Naive thymus-derived CD4-positive, alpha-beta T cell (primary cell): ENCODE results near the gene KRTAP12-1. TPM values are rescaled to one million over a fixed set of nuclear protein-coding genes. Genes with fewer than 3 reads are reported as not detected.
"Not testable (repeated sequence)": the region's sequence is repeated elsewhere in the genome, so short reads cannot be mapped to it uniquely, and the experiment has no call there.

Source experiments
- ATAC-seq: fragments of 150-1000 bp; cut with Tn5 transposase; 2 replicates; pipeline ENCODE4 v1.10.0; 2021; ENCODE audit warnings: mild to moderate bottlenecking, moderate library complexity
- CTCF ChIA-PET: fragments of 350-600 bp; sonication (Branson Sonifier 250); formaldehyde crosslinking; loops from one replicate; lab custom pipeline; 2021; ENCODE audit warnings: antibody characterized with exemption; lab: Charles Lee
- POLR2A ChIA-PET: fragments of 350-600 bp; sonication (Branson Sonifier 250); formaldehyde crosslinking; loops from one replicate; lab custom pipeline; 2021; ENCODE audit warnings: antibody characterized with exemption, inconsistent platforms; lab: Charles Lee
- DNase-seq, 9 donors: peaks; one replicate each; pipeline versions ENCODE4 v3.0.0 to v3.0.0-alpha.2; 2020 to 2022; ENCODE audit warnings: mixed read lengths in 1 of 9
- H3K27ac ChIP-seq: one replicate; pipeline ENCODE4 v1.7.0; 2013; ENCODE audit warnings: mild to moderate bottlenecking, low read depth, low read length, moderate library complexity
- H3K27me3 ChIP-seq, 2 donors: one replicate each; pipeline ENCODE4 v1.7.0; 2013; ENCODE audit warnings: low read length in 2 of 2, mild to moderate bottlenecking in 2 of 2, moderate library complexity in 2 of 2; ENCODE audit not compliant: control insufficient read depth in 2 of 2, insufficient read depth in 2 of 2
- H3K36me3 ChIP-seq, 3 experiments: 1 replicate in 2 of 3; 2 replicates in 1 of 3; pipeline ENCODE4 v1.7.0; 2013; ENCODE audit warnings: low read length in 3 of 3, mild to moderate bottlenecking in 3 of 3, moderate library complexity in 1 of 3; ENCODE audit not compliant: insufficient read depth in 3 of 3, control insufficient read depth in 2 of 3
- H3K4me1 ChIP-seq, 2 donors: one replicate each; pipeline ENCODE4 v1.7.0; 2013; ENCODE audit warnings: low read length in 2 of 2, mild to moderate bottlenecking in 2 of 2, moderate library complexity in 1 of 2; ENCODE audit not compliant: control insufficient read depth in 2 of 2, insufficient read depth in 2 of 2
- H3K4me3 ChIP-seq: 2 replicates; pipeline ENCODE4 v1.7.0; 2013; ENCODE audit warnings: mild to moderate bottlenecking, low read length
- H3K9me3 ChIP-seq, 3 experiments: 1 replicate in 2 of 3; 2 replicates in 1 of 3; pipeline ENCODE4 v1.7.0; 2013; ENCODE audit warnings: low read length in 3 of 3; ENCODE audit not compliant: control insufficient read depth in 2 of 3
- H3K27ac Mint-ChIP-seq, 9 donors: one replicate each; pipeline ENCODE4 v1.8.0; 2020 to 2022; ENCODE audit warnings: mixed read lengths in 9 of 9, mild to moderate bottlenecking in 8 of 9, moderate library complexity in 5 of 9, inconsistent platforms in 2 of 9
- H3K27me3 Mint-ChIP-seq, 5 donors: one replicate each; pipeline ENCODE4 v1.8.0; 2021 to 2022; ENCODE audit warnings: mixed read lengths in 5 of 5, mild to moderate bottlenecking in 1 of 5
- H3K36me3 Mint-ChIP-seq, 5 donors: one replicate each; pipeline ENCODE4 v1.8.0; 2020 to 2022; ENCODE audit warnings: mixed read lengths in 5 of 5, mild to moderate bottlenecking in 3 of 5, inconsistent platforms in 1 of 5
- H3K4me1 Mint-ChIP-seq, 7 donors: one replicate each; pipeline ENCODE4 v1.8.0; 2020 to 2022; ENCODE audit warnings: mixed read lengths in 7 of 7, mild to moderate bottlenecking in 3 of 7, inconsistent platforms in 1 of 7
- H3K4me3 Mint-ChIP-seq, 10 donors: one replicate each; pipeline ENCODE4 v1.8.0; 2020 to 2022; ENCODE audit warnings: mild to moderate bottlenecking in 10 of 10, mixed read lengths in 10 of 10, moderate library complexity in 6 of 10, inconsistent platforms in 2 of 10
- H3K9me3 Mint-ChIP-seq, 11 donors: one replicate each; pipeline ENCODE4 v1.8.0; 2020 to 2022; ENCODE audit warnings: mixed read lengths in 11 of 11, mild to moderate bottlenecking in 4 of 11, inconsistent platforms in 1 of 11, moderate library complexity in 1 of 11
- intact Hi-C, 2 donors: fragments of 100-400 bp; cut with micrococcal nuclease; formaldehyde crosslinking; loops; one replicate each; pipeline ENCODE4 v1.15.1; 2023
- polyA plus RNA-seq, 2 donors: library from polyadenylated mRNA; unstranded; fragments of 300-500 nt; fragmentation: Illumina TruSeq; gene quantifications; one replicate each; pipeline ENCODE4 v1.2.3, GENCODE V29; 2021
- total RNA-seq, 6 experiments: library from RNA in 5 of 6; stranded (reverse) in 5 of 6; gene quantifications; 1 replicate in 5 of 6; 2 replicates in 1 of 6; pipeline ENCODE4 v1.2.3 and lab custom pipeline; 2021 to 2026

Gene KRTAP12-1
- total and polyA plus RNA-seq, 7 experiments from 2014 or later = not detected

DNA sequence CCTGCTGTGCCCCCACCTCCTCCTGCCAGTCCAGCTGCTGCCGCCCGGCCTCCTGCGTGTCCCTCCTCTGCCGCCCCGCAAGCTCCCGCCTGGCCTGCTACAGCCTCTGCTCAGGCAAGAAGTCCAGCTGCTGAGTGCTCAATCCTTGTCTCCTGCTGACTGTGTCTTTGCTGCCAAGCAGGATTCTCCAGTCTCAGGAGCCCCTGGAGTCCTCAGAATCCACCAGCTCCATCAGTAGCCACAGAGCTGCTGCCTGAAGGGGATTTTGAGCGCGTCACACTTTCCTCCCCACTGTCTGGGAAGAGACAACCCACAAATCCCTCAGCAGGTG, 34.8 kb downstream of the KRTAP12-1 start:
- POLR2A ChIA-PET = interaction anchor here (0.9 kb wide), 1 partner anchor 11 kb away, joined by 3 read pairs; the partner anchor contains the start of gene KRTAP12-3
- H3K27ac Mint-ChIP-seq = peak overlapping the region in 2 of 9 donors; percentile 48 to 83

DNA sequence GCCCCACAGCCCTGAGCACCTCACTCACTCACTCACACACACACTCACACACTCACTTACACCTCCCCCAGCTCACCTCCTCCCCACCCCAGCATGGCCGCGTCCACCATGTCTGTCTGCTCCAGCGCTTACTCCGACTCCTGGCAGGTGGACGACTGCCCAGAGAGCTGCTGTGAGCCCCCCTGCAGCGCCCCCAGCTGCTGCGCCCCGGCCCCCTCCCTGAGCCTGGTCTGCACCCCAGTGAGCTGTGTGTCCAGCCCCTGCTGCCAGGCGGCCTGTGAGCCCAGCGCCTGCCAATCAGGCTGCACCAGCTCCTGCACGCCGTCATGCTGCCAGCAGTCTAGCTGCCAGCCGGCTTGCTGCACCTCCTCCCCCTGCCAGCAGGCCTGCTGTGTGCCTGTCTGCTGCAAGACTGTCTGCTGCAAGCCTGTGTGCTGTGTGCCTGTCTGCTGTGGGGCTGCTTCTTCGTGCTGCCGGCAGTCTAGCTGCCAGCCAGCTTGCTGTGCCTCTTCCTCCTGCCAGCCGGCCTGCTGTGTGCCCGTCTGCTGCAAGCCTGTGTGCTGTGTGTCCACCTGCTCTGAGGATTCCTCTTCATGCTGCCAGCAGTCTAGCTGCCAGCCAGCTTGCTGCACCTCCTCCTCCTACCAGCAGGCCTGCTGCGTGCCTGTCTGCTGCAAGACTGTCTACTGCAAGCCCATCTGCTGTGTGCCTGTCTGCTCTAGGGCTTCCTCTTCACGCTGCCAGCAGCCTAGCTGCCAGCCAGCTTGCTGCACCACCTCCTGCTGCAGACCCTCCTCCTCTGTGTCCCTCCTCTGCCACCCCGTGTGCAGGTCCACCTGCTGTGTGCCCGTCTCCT, 35.4 kb downstream of the KRTAP12-1 start, which contains the start of gene KRTAP10-11:
Gene KRTAP10-11 (plus strand): TSS at position 49 of the 856 bp plus-strand sequence. CDS start 45 bp downstream, at position 94.
- ChIA-PET CTCF (interaction anchor here (1.0 to 1.1 kb wide), 2 partner anchors 9 to 136 kb away, joined by 3 read pairs; partner anchors contain the start of gene KRTAP10-10), POLR2A (interaction anchor here (0.9 kb wide), 1 partner anchor 11 kb away, joined by 3 read pairs; the partner anchor contains the start of gene KRTAP12-3)
- DNase-seq, ATAC-seq, H3K4me1 ChIP-seq, intact Hi-C loops, H3K4me3 Mint-ChIP-seq, H3K4me3 ChIP-seq, H3K27ac ChIP-seq, H3K27me3 Mint-ChIP-seq, H3K27me3 ChIP-seq, H3K36me3 ChIP-seq: not testable (repeated sequence)
- peaks cover 0 to 15% (median 6%) of the 10 kb centered on the region in 3 experiments for H3K9me3 ChIP-seq
- Mint-ChIP-seq H3K27ac (peak within 1 kb of the TSS in 2 of 9 donors; percentile 48 to 83), H3K4me1 (peaks cover 0 to 10% (median 8%) of the 10 kb centered on the region in 7 donors), H3K36me3 (peaks cover 10 to 28% (median 11%) of the 10 kb centered on the region in 5 donors), H3K9me3 (peaks cover 4 to 37% (median 27%) of the 10 kb centered on the region in 11 donors)

More for the DNA sequence above, 34.8 kb downstream of the KRTAP12-1 start:
- H3K9me3 ChIP-seq = peaks cover 0 to 15% (median 6%) of the 10 kb centered on the region in 3 experiments
- Mint-ChIP-seq H3K36me3 (peaks cover 8 to 24% (median 10%) of the 10 kb centered on the region in 5 donors), H3K9me3 (peaks cover 4 to 36% (median 25%) of the 10 kb centered on the region in 11 donors), H3K4me1 (peaks cover 0 to 10% (median 8%) of the 10 kb centered on the region in 7 donors), H3K27me3 (peaks cover 0 to under 1% (median 0%) of the 10 kb centered on the region in 5 donors), H3K4me3 (no peak overlapping the region)
- H3K27ac ChIP-seq = no peak overlapping the region
- intact Hi-C loops = no loop called here
- H3K4me1 ChIP-seq = no peaks in the 10 kb centered on the region
- CTCF ChIA-PET = interaction anchor here (1.0 kb wide), 1 partner anchor 10 kb away, joined by 3 read pairs; the partner anchor contains the start of gene KRTAP10-10
- no peak overlapping the region for H3K4me3 ChIP-seq
- no peaks in the 10 kb centered on the region for H3K36me3 ChIP-seq
- DNase-seq (no peak), ATAC-seq (no peak)
- no peaks in the 10 kb centered on the region for H3K27me3 ChIP-seq

- ATAC-seq (no peak), DNase-seq (no peak)
- H3K36me3 ChIP-seq = no peaks in the 10 kb centered on the region
- peaks cover 0 to 23% (median 9%) of the 10 kb centered on the region in 3 experiments for H3K9me3 ChIP-seq
- no peak overlapping the region for H3K4me3 ChIP-seq
- Mint-ChIP-seq H3K4me1 (peaks cover 0 to 10% (median 7%) of the 10 kb centered on the region in 7 donors), H3K27me3 (peaks cover 0 to 12% (median 5%) of the 10 kb centered on the region in 5 donors), H3K9me3 (peaks cover 10 to 49% (median 31%) of the 10 kb centered on the region in 11 donors), H3K36me3 (peaks cover 10 to 28% (median 18%) of the 10 kb centered on the region in 5 donors), H3K27ac (peak overlapping the region in 2 of 9 donors; percentile 16 to 45), H3K4me3 (no peak overlapping the region)
- no peak overlapping the region for H3K27ac ChIP-seq
- ChIA-PET CTCF (no interaction called here), POLR2A (interaction anchor here (0.8 to 1.6 kb wide), 3 partner anchors 9 to 23 kb away, joined by 3 to 6 read pairs (median 4); partner anchors contain the start of gene KRTAP12-3)
- intact Hi-C loops = no loop called here
- H3K4me1 ChIP-seq = no peaks in the 10 kb centered on the region
- no peaks in the 10 kb centered on the region for H3K27me3 ChIP-seq
Measured at GRCh38 chr21:44644878-44645277, 37.1 kb downstream of the KRTAP12-1 start.

DNA sequence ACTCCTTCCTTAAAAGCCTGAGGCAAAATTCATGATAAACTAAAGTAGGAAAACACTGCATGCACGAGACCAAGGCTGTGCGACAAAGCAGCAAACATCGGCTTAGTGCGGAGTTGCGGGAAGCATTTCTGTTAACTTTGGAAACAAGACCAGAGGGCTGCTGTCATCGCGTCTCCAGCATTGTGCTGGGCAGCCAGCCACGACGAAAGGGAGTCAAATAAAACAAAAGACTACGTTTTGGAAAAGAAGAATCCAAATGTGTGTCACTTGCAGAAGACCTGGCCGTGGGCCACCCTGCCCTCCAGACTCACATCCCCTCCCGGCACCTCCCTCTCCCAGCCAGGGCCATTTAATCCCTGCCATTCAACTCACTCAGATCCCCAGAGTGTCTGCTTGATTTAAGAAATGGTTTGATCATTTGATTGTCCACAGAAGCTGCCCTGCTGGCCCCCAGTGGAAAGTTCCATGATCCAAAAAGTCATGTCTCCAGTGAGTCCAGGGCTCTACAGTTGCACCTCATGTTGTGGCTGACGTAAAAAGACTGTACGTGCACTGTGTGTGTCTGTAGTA, 38.1 kb downstream of the KRTAP12-1 start:
- H3K9me3 Mint-ChIP-seq = peaks cover 10 to 51% (median 31%) of the 10 kb centered on the region in 11 donors
- peaks cover 0 to 10% (median 7%) of the 10 kb centered on the region in 7 donors for H3K4me1 Mint-ChIP-seq
- peaks cover 0 to 23% (median 9%) of the 10 kb centered on the region in 3 experiments for H3K9me3 ChIP-seq
- peaks cover 0 to 14% (median 5%) of the 10 kb centered on the region in 5 donors for H3K27me3 Mint-ChIP-seq
- no peak overlapping the region for H3K27ac ChIP-seq
- ChIA-PET CTCF (no interaction called here), POLR2A (no interaction called here)
- H3K4me1 ChIP-seq = no peaks in the 10 kb centered on the region
- no peak overlapping the region for H3K4me3 ChIP-seq
- H3K27me3 ChIP-seq = no peaks in the 10 kb centered on the region
- no peak for DNase-seq
- H3K4me3 Mint-ChIP-seq = no peak overlapping the region
- no peak overlapping the region for H3K27ac Mint-ChIP-seq
- no peak for ATAC-seq
- intact Hi-C loops = no loop called here
- H3K36me3 Mint-ChIP-seq = peaks cover 10 to 28% (median 18%) of the 10 kb centered on the region in 5 donors
- no peaks in the 10 kb centered on the region for H3K36me3 ChIP-seq

DNA sequence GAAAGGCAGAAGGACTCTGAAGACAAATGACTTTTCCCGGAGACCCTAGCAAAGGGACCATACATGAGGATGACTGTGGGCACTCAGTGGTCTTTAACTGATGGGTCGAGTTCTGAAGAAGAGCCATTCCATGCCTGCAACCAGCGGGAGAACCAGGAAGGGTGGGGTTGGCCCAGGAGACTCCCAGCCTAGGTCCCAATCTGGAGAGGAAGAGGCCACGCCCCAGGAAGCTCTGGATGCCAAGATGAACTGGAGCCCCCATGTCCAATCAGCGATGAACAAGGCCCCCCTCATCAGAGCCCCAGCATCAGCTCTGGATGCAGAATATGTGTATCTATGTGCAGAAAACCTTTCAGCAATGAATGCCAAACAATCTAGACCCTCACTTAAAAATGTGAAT, 41.2 kb downstream of the KRTAP12-1 start:
- peaks cover 10 to 28% (median 15%) of the 10 kb centered on the region in 5 donors for H3K36me3 Mint-ChIP-seq
- H3K27me3 ChIP-seq = no peaks in the 10 kb centered on the region
- H3K27ac ChIP-seq = no peak overlapping the region
- peaks cover 0 to 14% (median 8%) of the 10 kb centered on the region in 5 donors for H3K27me3 Mint-ChIP-seq
- H3K4me3 ChIP-seq = no peak overlapping the region
- ATAC-seq (no peak), DNase-seq (no peak)
- H3K27ac Mint-ChIP-seq = peak overlapping the region in 1 of 9 donors; percentile 62
- peaks cover 10 to 49% (median 31%) of the 10 kb centered on the region in 11 donors for H3K9me3 Mint-ChIP-seq
- no peaks in the 10 kb centered on the region for H3K36me3 ChIP-seq
- H3K4me1 Mint-ChIP-seq = peaks cover 0 to 6% (median 1%) of the 10 kb centered on the region in 7 donors
- H3K4me3 Mint-ChIP-seq = no peak overlapping the region
- ChIA-PET POLR2A (no interaction called here), CTCF (no interaction called here)
- H3K9me3 ChIP-seq = peaks cover 0 to 23% (median 9%) of the 10 kb centered on the region in 3 experiments
- H3K4me1 ChIP-seq = no peaks in the 10 kb centered on the region
- intact Hi-C loops = no loop called here

GRCh38 chr21:44639331-44639655, 42.7 kb downstream of the KRTAP12-1 start:
- intact Hi-C loops = loop anchor here in 1 of 2 donors (2.0 kb wide), 1 partner anchor 48 kb away; no protein-coding TSS in a partner anchor
- H3K4me3 Mint-ChIP-seq = no peak overlapping the region
- no peaks in the 10 kb centered on the region for H3K36me3 ChIP-seq
- ChIA-PET POLR2A (no interaction called here), CTCF (no interaction called here)
- peaks cover 0 to 6% (median 0%) of the 10 kb centered on the region in 7 donors for H3K4me1 Mint-ChIP-seq
- H3K27me3 ChIP-seq = no peaks in the 10 kb centered on the region
- H3K27ac ChIP-seq = no peak overlapping the region
- H3K9me3 Mint-ChIP-seq = peaks cover 10 to 40% (median 20%) of the 10 kb centered on the region in 11 donors
- H3K27me3 Mint-ChIP-seq = peaks cover 0 to 14% (median 8%) of the 10 kb centered on the region in 5 donors
- H3K4me3 ChIP-seq = no peak overlapping the region
- H3K36me3 Mint-ChIP-seq = peaks cover 3 to 19% (median 11%) of the 10 kb centered on the region in 5 donors
- ATAC-seq (no peak), DNase-seq (no peak)
- H3K9me3 ChIP-seq = peaks cover 0 to 18% (median 3%) of the 10 kb centered on the region in 3 experiments
- H3K27ac Mint-ChIP-seq = no peak overlapping the region
- H3K4me1 ChIP-seq = no peaks in the 10 kb centered on the region
